Central memory CD4-positive, alpha-beta T cell (primary cell): ENCODE results near the gene FEZ2.

Experiments used
- DNase-seq: peaks from one replicate; pipeline ENCODE4 v3.0.0; 2022

The FEZ2 gene

GRCh38 chr2:36587101-36587500 is 10.9 kb downstream of the FEZ2 start:
- DNase-seq = no peak

GRCh38 chr2:36586672-36587071 is 11.3 kb downstream of the FEZ2 start:
- no peak for DNase-seq

GRCh38 chr2:36584148-36584794 is 13.7 kb downstream of the FEZ2 start:
- no peak for DNase-seq

- DNase-seq = no peak
These were observed 15.0 kb downstream of the FEZ2 start for GRCh38 chr2:36582951-36583350.

- DNase-seq = no peak
These were observed 15.4 kb downstream of the FEZ2 start for GRCh38 chr2:36582538-36582937.

GRCh38 chr2:36579297-36579664 is 18.7 kb downstream of the FEZ2 start:
- DNase-seq = no peak

- DNase-seq = no peak
These were observed 19.3 kb downstream of the FEZ2 start for GRCh38 chr2:36578343-36579296.

GRCh38 chr2:36577884-36578283 is 20.1 kb downstream of the FEZ2 start:
- no peak for DNase-seq

- no peak for DNase-seq
These were observed 23.4 kb downstream of the FEZ2 start for GRCh38 chr2:36574560-36574959.

GRCh38 chr2:36573165-36573564 is 24.8 kb downstream of the FEZ2 start:
- DNase-seq = no peak

GRCh38 chr2:36572719-36573059 is 25.3 kb downstream of the FEZ2 start:
- no peak for DNase-seq

- no peak for DNase-seq
These were observed 25.8 kb downstream of the FEZ2 start for GRCh38 chr2:36572054-36572718.

- no peak for DNase-seq
These were observed 27.6 kb downstream of the FEZ2 start for GRCh38 chr2:36570416-36570815.

- no peak for DNase-seq
These were observed 28.6 kb downstream of the FEZ2 start for GRCh38 chr2:36569267-36569856.

GRCh38 chr2:36568516-36569246 is 29.3 kb downstream of the FEZ2 start:
- DNase-seq = no peak

GRCh38 chr2:36567711-36568408 is 30.1 kb downstream of the FEZ2 start:
- no peak for DNase-seq

GRCh38 chr2:36566887-36567286 is 31.1 kb downstream of the FEZ2 start:
- no peak for DNase-seq

- DNase-seq = no peak
These were observed 32.3 kb downstream of the FEZ2 start for GRCh38 chr2:36565712-36566111.

GRCh38 chr2:36564377-36564930 is 33.5 kb downstream of the FEZ2 start:
- DNase-seq = no peak

GRCh38 chr2:36562973-36563532 is 34.9 kb downstream of the FEZ2 start:
- DNase-seq = no peak

GRCh38 chr2:36562240-36562639 is 35.7 kb downstream of the FEZ2 start:
- no peak for DNase-seq
